Retina (tissue), 1 donor: ENCODE results near the gene DCTN4.

Source experiments
- DNase-seq: peaks from one replicate; pipeline ENCODE4 v3.0.0-alpha.2; 2016

The DCTN4 gene

GRCh38 chr5:150734579-150735384 lies 24.0 kb downstream of the DCTN4 start:
- no peak for DNase-seq

- no peak for DNase-seq
Measured at GRCh38 chr5:150731669-150732242, 27.1 kb downstream of the DCTN4 start.

GRCh38 chr5:150729859-150730258 lies 29.0 kb downstream of the DCTN4 start:
- DNase-seq = no peak

- no peak for DNase-seq
Measured at GRCh38 chr5:150723845-150724244, 35.0 kb downstream of the DCTN4 start.

- DNase-seq = no peak
Measured at GRCh38 chr5:150710165-150710564, 48.7 kb downstream of the DCTN4 start.

- DNase-seq = no peak
Measured at GRCh38 chr5:150706776-150707390, 51.9 kb downstream of the DCTN4 start.

- no peak for DNase-seq
Measured at GRCh38 chr5:150703762-150704161, 55.1 kb downstream of the DCTN4 start.

GRCh38 chr5:150700594-150701377 lies 58.0 kb downstream of the DCTN4 start, which contains the start of gene RBM22:
TSS of gene RBM22 (minus strand) at chr5:150701062. CDS start at chr5:150700985, 77 bp downstream.
- DNase-seq = peak; percentile 96

GRCh38 chr5:150700246-150700593 lies 58.6 kb downstream of the DCTN4 start:
- DNase-seq = no peak

- no peak for DNase-seq
Measured at GRCh38 chr5:150694612-150695011, 64.2 kb downstream of the DCTN4 start.

- DNase-seq = no peak
Measured at GRCh38 chr5:150692276-150692675, 66.5 kb downstream of the DCTN4 start.

- no peak for DNase-seq
Measured at GRCh38 chr5:150690760-150691159, 68.1 kb downstream of the DCTN4 start.

- DNase-seq = no peak
Measured at GRCh38 chr5:150689120-150689519, 69.7 kb downstream of the DCTN4 start.

- no peak for DNase-seq
Measured at GRCh38 chr5:150676578-150676977, 82.2 kb downstream of the DCTN4 start.

- no peak for DNase-seq
Measured at GRCh38 chr5:150675069-150675468, 83.7 kb downstream of the DCTN4 start.

- no peak for DNase-seq
Measured at GRCh38 chr5:150674341-150674821, 84.4 kb downstream of the DCTN4 start.

- DNase-seq = no peak
Measured at GRCh38 chr5:150672884-150673275, 85.9 kb downstream of the DCTN4 start.

GRCh38 chr5:150672237-150672883 lies 86.5 kb downstream of the DCTN4 start:
- peak; percentile 52 for DNase-seq

- peak; percentile 57 for DNase-seq
Measured at GRCh38 chr5:150671509-150672236, 87.1 kb downstream of the DCTN4 start.

GRCh38 chr5:150670948-150671310 lies 87.9 kb downstream of the DCTN4 start:
- DNase-seq = no peak

- DNase-seq = no peak
Measured at GRCh38 chr5:150670275-150670947, 88.4 kb downstream of the DCTN4 start.
